Measurements from ENCODE around the gene MIER1.
"Not testable (repeated sequence)": the region's sequence is repeated elsewhere in the genome, so short reads cannot be mapped to it uniquely, and the experiment has no call there.

MIER1 gene

GRCh38 chr1:66924756-66925557, at the start of gene MIER1, which contains the start of gene DNAI4:
TSS of gene MIER1 (plus strand) at chr1:66924990. CDS start at chr1:66925029, 39 bp downstream.
TSS of gene DNAI4 (minus strand) at chr1:66924856. CDS start at chr1:66924831, 25 bp downstream.
- DNase-seq: peak; percentile 98

DNA sequence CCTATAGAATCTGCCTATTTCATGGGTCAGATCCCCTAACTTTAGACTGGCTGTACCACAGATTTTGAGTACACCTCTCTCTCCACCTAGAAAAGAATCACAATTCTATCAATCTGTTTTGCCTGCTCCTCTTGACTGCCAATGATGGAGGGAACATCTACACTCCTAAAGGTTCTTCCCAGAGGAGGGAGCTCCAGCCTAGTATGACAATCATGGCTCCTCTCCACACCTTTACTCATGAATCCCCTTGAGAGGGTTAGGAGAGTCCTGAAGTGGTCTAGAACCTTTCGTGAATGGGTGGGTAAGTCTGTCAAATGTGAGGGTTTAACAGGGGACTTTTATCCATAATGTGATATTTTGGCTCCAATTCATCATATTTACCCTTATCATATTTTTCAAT, 48.1 kb upstream of the MIER1 start:
- no peak for DNase-seq

GRCh38 chr1:66889030-66889429, 35.8 kb upstream of the MIER1 start:
- DNase-seq: no peak

DNA sequence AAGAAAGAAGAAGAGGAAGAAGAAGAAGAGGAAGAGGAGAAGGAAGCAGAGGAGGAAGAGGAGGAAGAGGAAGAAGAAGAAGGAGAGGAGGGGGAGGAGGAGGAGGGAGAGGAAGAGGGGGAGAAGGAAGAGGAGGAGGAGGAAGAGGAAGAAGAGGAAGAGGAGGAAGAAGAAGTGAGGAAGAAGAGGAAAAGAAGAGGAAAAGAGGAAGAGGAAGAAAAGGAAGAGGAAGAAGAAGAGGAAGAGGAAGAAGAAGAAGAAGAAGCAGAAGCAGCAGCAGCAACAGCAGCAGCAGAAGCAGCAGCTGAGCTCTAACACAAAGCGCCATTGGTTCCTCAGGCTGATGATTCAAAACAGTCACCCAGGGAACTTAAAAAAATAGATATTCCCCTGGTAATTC, 34.2 kb upstream of the MIER1 start:
- no peak for DNase-seq

GRCh38 chr1:66893712-66894111, 31.1 kb upstream of the MIER1 start:
- no peak for DNase-seq

GRCh38 chr1:66915203-66915602, 9.6 kb upstream of the MIER1 start:
- DNase-seq: not testable (repeated sequence)

DNA sequence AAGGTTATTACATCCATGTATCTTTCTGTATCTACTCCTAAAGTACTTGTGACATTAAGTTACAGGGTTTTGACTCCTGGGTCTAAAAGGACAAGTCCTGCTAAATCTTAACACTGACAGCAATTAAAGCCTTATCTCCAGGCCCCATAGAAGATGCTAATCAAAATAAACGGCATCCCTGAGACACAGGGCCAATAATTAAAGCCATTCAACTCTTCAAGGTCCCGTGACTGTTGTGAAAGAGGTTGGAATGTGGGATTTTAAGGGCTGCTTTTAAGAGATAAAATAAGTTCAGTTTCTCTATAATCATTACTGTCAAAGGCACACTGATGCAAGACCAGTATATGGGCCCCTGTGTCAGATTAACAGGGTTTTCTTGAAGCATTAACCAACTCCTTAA, 8.5 kb upstream of the MIER1 start:
- DNase-seq: no peak

GRCh38 chr1:66917476-66917875, 7.3 kb upstream of the MIER1 start:
- DNase-seq: no peak

DNA sequence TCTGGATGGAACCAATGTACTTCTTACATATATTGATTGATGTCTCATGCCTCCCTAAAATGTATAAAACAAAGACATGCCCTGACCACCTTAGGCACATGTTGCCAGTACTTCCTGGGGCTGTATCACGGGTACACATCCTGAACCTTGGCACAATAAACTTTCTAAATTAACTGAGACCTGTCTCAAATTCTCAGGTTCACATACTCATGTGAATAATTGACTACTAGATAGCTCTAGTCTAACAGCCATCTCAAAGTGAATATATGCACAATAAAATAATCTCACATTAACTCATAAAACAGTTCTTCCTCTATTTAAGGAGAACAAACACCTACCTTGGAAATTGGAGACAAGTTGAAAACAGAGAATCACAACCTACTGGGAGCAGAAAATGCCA, 5.7 kb upstream of the MIER1 start:
- no peak for DNase-seq

DNA sequence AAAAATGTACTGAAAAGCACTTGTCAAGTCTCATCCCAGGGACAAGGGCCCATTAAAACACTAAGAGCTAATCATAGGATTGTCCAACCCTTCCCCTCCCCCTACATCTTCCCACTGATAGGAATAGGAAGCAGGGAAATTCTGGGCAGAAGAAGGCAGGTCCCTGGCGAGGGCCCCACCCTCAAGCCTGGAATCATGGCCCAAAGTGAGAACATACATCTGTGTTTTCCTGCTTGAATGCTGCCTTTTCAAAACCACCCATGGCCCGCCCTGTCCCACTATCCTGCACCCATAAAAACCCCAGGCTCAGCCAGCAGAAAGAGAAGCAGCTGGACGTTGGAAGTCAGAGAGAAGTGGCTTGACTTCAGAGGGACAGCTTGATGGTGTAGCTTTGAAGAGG, 5.0 kb upstream of the MIER1 start:
- DNase-seq: no peak

DNA sequence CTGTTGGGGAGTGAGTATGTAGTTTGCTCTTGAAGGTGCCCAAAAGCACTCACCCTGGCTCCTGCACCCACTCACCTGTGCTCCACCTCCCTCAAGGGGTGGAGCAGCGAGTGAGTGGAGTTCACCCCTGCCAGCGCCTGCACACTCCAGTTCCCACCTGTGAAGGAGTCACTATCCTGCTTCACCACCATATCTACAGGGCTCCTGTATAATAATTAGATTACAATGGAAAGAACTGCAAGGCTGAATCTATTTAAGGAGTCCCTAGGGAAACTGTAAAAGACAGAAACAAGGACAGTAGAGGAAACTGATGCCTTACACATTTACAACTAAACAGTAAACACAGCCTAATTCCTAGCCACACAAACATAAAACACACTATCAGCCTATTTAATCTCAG, 4.2 kb upstream of the MIER1 start:
- no peak for DNase-seq

GRCh38 chr1:66925558-66925910, 744 bp downstream of the MIER1 start:
- no peak for DNase-seq

GRCh38 chr1:66925944-66926343, 1.2 kb downstream of the MIER1 start:
- no peak for DNase-seq

- DNase-seq: no peak
Measured at GRCh38 chr1:66927528-66927927, 2.7 kb downstream of the MIER1 start.

- no peak for DNase-seq
Measured at GRCh38 chr1:66929146-66929688, 4.4 kb downstream of the MIER1 start.

- no peak for DNase-seq
Measured at GRCh38 chr1:66929691-66929998, 4.9 kb downstream of the MIER1 start.

DNA sequence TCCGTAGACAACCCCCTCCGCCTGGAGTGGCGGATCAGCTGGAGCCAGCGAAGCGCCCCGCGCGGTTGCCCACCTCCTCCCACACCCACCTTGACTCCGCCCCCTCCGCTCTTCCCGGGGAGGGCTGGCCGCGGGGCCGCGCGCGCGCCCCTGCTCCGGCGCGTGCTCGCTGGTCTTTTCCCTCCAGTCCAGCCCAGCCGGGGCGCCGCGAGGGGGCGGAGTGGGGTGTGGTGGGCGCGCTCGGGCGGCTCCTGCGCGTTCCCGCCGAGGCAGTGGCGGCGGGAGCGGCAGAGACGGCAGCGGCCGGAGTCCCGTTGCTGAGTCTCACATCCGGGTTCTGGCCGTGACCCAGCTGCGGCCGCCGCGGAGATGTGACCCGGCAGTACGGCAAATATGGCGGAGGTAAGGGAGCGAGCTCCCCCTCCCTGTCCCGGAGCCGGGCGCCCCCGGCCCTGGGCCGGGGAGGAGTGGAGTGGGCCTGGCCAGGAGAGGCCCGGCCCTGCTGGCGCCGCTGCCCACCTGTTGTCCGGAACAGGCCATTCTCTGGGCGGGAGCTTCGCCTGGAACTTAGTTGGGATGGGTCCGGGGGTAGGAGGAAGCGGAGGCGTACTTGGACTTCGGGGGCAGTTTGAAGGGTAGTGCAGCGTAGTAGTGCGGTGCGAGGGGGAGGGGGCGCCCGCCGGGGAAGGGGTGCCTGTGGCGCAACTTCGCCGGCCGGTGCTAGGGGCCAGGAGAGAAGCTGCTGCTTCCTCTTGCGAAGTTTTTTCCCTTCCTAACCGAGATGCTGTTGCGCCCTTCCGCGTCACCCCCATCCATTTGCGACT, 5.4 kb downstream of the MIER1 start:
- DNase-seq: peak; percentile 89

GRCh38 chr1:66930823-66931174, 6.0 kb downstream of the MIER1 start:
- no peak for DNase-seq

- no peak for DNase-seq
Measured at GRCh38 chr1:66931590-66931989, 6.8 kb downstream of the MIER1 start.

DNA sequence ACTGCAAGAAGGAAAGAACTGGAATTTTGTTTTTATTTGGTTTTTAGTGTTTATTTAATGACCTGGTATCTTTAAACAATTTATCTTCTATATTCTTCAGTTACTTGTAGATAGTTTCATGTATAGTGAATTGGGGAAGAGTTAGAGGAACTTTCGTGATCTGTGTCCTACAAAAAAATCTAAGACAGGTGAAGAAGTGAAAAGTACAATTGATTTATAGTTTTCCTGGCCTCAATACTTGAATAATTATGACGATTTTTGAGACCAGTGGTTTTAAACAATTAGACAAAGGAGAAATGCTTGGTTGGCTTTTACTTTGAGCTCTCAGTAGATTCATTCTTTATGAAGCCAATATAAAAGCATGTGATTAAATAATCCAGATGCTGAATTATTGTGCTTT, 7.5 kb downstream of the MIER1 start:
- no peak for DNase-seq

GRCh38 chr1:66933887-66934700, 9.3 kb downstream of the MIER1 start:
- DNase-seq: no peak

DNA sequence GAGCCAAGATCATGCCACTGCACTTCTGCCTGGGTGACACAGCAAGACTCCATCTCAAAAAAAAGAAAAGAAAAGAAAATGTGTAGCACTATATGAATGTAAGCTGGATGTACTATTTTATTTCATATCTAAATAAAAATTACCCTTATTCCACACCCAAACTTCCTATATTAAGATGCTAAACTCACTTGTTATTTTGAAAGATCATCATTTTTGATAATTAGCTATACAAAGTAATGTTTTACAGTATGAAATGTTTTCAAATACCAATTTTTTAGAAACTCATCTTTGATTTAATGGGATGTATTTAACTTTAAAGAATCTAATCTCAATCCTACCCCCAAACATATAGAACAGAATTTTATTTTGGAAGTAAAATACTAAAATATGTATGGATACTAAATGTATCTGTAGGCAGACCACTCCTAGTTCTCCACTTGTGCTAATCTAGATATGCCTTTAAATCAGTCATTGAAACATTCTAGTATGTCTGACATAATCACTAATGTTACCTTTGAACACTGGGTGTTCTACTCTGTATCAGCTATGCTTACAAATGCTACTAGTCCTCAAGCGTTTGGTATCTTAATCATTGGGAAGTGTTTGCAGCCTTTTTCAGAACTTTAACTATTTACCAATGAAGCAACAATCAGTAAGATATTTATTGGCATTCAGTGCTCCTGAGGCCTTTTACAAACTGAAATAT, 12.9 kb downstream of the MIER1 start:
- DNase-seq: no peak

- DNase-seq: no peak
Measured at GRCh38 chr1:66938613-66939012, 13.8 kb downstream of the MIER1 start.

All from DMS153 (cell line).